HG03280 (cell line): ENCODE data around the gene PANX1.

Source experiments
- ATAC-seq: cut with Tn5 transposase; IDR thresholded peaks from one replicate; pipeline ENCODE4 v1.9.1; 2021; ENCODE audit warnings: mild to moderate bottlenecking, moderate library complexity; ENCODE audit not compliant: unreplicated experiment

Gene PANX1

GRCh38 chr11:94183886-94184264, 55.2 kb downstream of the PANX1 start:
- ATAC-seq = peak; percentile 78

GRCh38 chr11:94184362-94184761, 55.7 kb downstream of the PANX1 start:
- ATAC-seq = no peak

- ATAC-seq = no peak
Observed at GRCh38 chr11:94184846-94185245, 56.2 kb downstream of the PANX1 start.

- ATAC-seq = no peak
Observed at GRCh38 chr11:94185416-94186084, 56.9 kb downstream of the PANX1 start.

- ATAC-seq = no peak
Observed at GRCh38 chr11:94186342-94187203, 57.9 kb downstream of the PANX1 start.

- ATAC-seq = no peak
Observed at GRCh38 chr11:94193288-94193687, 64.6 kb downstream of the PANX1 start.

GRCh38 chr11:94194712-94195111, 66.1 kb downstream of the PANX1 start:
- no peak for ATAC-seq

- ATAC-seq = no peak
Observed at GRCh38 chr11:94196363-94196762, 67.7 kb downstream of the PANX1 start.

GRCh38 chr11:94198718-94199117, 70.1 kb downstream of the PANX1 start:
- no peak for ATAC-seq

GRCh38 chr11:94199136-94200130, 70.8 kb downstream of the PANX1 start:
- ATAC-seq = no peak

GRCh38 chr11:94201004-94201465, 72.4 kb downstream of the PANX1 start:
- no peak for ATAC-seq

- ATAC-seq = no peak
Observed at GRCh38 chr11:94203070-94203469, 74.4 kb downstream of the PANX1 start.

- no peak for ATAC-seq
Observed at GRCh38 chr11:94211261-94211830, 82.7 kb downstream of the PANX1 start.

- no peak for ATAC-seq
Observed at GRCh38 chr11:94212898-94213297, 84.3 kb downstream of the PANX1 start.

GRCh38 chr11:94217705-94218104, 89.1 kb downstream of the PANX1 start:
- ATAC-seq = no peak

GRCh38 chr11:94218372-94218771, 89.7 kb downstream of the PANX1 start:
- no peak for ATAC-seq

GRCh38 chr11:94219771-94220170, 91.1 kb downstream of the PANX1 start:
- no peak for ATAC-seq

- ATAC-seq = no peak
Observed at GRCh38 chr11:94224078-94224477, 95.4 kb downstream of the PANX1 start.
